GM20000 (cell line): Measurements from ENCODE around the gene DGCR8.

Experiments
- DNase-seq: peaks from one replicate; pipeline ENCODE4 v3.0.0; 2012; ENCODE audit warnings: low spot score
- TF ChIP-seq, protein P1 (sequence below): IDR thresholded peaks from 2 replicates; pipeline ENCODE4 v1.5.1; 2012; ENCODE audit warnings: mild to moderate bottlenecking, control low read depth; ENCODE audit errors: extremely low read depth, missing control alignments

Gene DGCR8

GRCh38 chr22:20118300-20119020 is 38.4 kb downstream of the DGCR8 start:
- TF ChIP-seq, protein P1, sequence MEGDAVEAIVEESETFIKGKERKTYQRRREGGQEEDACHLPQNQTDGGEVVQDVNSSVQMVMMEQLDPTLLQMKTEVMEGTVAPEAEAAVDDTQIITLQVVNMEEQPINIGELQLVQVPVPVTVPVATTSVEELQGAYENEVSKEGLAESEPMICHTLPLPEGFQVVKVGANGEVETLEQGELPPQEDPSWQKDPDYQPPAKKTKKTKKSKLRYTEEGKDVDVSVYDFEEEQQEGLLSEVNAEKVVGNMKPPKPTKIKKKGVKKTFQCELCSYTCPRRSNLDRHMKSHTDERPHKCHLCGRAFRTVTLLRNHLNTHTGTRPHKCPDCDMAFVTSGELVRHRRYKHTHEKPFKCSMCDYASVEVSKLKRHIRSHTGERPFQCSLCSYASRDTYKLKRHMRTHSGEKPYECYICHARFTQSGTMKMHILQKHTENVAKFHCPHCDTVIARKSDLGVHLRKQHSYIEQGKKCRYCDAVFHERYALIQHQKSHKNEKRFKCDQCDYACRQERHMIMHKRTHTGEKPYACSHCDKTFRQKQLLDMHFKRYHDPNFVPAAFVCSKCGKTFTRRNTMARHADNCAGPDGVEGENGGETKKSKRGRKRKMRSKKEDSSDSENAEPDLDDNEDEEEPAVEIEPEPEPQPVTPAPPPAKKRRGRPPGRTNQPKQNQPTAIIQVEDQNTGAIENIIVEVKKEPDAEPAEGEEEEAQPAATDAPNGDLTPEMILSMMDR: no peak
- DNase-seq: no peak

DNA sequence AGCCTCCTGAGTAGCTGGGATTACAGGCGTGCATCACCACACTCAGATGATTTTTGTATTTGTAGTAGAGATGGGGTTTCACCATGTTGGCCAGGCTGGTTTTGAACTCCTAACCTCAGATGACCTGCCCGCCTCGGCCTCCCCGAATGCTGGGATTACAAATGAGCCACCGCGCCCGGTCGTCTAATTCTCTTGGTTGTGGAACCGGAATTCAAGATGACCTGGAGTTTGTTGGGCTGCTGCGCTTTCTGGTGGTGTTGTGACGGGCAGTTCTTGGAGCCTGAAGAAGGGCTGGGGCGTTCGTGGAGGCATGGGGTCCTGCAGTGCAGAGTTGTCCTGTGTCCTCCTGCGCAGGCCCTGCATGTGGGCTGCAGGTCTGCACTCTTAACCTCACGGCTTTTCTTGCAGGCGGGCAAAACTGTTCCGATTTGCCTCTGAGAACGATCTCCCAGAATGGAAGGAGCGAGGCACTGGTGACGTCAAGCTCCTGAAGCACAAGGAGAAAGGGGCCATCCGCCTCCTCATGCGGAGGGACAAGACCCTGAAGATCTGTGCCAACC is 41.9 kb downstream of the DGCR8 start:
- no peak for DNase-seq
- TF ChIP-seq, protein P1: no peak

DNA sequence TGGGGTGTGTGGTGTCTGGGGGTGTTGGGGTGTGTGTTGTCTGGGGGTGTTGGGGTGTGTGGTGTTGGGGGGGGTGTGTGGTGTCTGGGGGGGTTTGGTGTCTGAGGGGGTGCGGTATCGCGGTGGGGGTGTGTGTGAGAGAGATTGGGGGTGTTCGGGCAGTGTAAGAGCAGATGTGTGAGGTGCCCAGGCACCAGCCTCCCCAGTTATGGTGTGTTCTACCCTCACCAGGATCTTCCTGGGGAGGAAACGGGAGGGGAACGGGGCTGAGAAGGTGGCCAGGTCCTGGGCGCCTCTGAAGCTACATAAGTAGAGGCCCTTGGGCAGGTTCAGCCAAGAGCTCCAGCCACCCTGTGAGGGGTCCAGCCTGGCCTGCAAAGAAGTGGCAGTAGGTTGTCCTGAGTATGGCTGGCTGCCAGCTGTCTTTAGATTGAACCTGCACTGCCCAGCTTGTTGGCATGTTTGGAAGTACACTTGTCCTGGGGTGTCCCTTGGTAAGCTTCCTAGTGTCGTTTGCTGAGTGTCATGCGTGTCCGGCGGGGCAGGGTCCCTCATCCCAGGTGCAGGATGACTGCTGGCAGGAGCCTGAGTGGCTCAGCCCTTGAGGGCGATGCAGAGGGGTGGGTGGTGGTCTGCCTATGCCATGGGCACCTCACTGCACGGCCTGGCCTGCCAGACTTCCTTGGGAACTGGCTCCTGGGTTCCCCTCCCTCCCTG is 43.5 kb downstream of the DGCR8 start:
- TF ChIP-seq, protein P1: no peak
- no peak for DNase-seq

GRCh38 chr22:20124083-20124787 is 44.2 kb downstream of the DGCR8 start:
- no peak for DNase-seq
- TF ChIP-seq, protein P1: no peak

DNA sequence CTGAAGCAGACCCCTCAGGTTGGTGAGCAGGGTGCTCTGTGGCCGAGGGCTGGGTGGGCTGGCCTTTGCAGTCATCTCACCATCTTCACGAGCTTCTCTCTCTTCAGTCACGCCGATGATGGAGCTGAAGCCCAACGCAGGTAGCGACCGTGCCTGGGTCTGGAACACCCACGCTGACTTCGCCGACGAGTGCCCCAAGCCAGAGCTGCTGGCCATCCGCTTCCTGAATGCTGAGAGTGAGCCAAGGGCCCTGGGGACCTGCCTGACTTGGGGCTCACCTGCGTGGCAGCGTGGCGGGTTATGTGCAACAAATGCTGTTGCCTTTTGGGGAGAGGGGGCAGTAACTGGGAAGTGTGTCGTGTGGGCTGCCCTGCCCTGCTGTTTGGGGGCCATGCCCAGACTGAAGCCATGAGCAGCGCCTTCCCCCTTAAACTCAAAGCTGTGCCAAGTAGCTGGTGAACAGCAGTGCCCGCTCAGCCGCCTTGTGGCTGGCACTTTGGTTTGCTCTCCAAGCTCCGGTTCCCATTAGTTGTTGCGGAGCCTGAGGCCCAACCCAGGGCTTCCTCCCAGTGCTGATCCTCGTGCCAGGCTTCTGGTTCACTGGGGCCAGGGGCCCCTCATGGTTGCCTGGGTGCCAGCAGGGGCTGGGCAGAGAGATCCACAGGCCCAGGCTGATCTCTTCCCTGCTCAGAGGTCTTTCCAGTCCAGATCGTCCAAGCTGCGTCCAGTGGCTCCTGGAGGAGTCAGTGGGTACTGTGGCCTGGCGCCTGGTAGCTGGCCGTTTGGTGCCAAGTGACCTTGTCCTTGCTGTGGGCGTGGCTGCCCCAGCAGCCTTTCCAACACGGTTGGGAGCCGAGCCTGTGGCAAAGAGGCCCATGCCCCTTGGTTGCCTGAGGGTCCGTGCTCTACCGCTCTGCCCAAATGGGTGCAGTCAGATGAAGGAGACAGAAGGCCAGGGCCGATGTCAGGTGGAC is 45.4 kb downstream of the DGCR8 start:
- TF ChIP-seq, protein P1: no peak
- no peak for DNase-seq

- TF ChIP-seq, protein P1: no peak
- no peak for DNase-seq
Measured at GRCh38 chr22:20126284-20127029, 46.4 kb downstream of the DGCR8 start.
